Activated CD4-positive, alpha-beta T cell treated with anti-CD3 and anti-CD28 coated beads, Interleukin-2, amount 10 ng/mL, durations not matched to agents 7 days and 5 days (primary cell): ENCODE results near the gene EVX1. TPM values are rescaled to one million over a fixed set of nuclear protein-coding genes. Genes with fewer than 3 reads are reported as not detected.

Experiments used
- CTCF ChIA-PET: fragments of 350-600 bp; sonication (Branson Sonifier 250); formaldehyde crosslinking; loops from one replicate; lab custom pipeline; 2021; ENCODE audit warnings: antibody characterized with exemption; lab: Charles Lee
- POLR2A ChIA-PET: fragments of 350-600 bp; sonication (Branson Sonifier 250); formaldehyde crosslinking; loops from one replicate; lab custom pipeline; 2021; ENCODE audit warnings: antibody characterized with exemption; lab: Charles Lee
- DNase-seq: peaks from one replicate; pipeline ENCODE4 v3.0.0-alpha.2; 2020
- H3K27ac Mint-ChIP-seq: one replicate; pipeline ENCODE4 v1.8.0; 2021; ENCODE audit warnings: mild to moderate bottlenecking, moderate library complexity, mixed read lengths
- H3K27me3 Mint-ChIP-seq: one replicate; pipeline ENCODE4 v1.8.0; 2021; ENCODE audit warnings: mixed read lengths
- H3K36me3 Mint-ChIP-seq: one replicate; pipeline ENCODE4 v1.8.0; 2021; ENCODE audit warnings: low read depth, mixed read lengths
- H3K4me1 Mint-ChIP-seq: one replicate; pipeline ENCODE4 v1.8.0; 2021; ENCODE audit warnings: mixed read lengths
- H3K4me3 Mint-ChIP-seq: one replicate; pipeline ENCODE4 v1.8.0; 2021; ENCODE audit warnings: mild to moderate bottlenecking, moderate library complexity, mixed read lengths
- H3K9me3 Mint-ChIP-seq: one replicate; pipeline ENCODE4 v1.8.0; 2021; ENCODE audit warnings: mixed read lengths
- total RNA-seq, 2 experiments: library from RNA; stranded (reverse); gene quantifications; one replicate each; pipeline ENCODE4 v1.2.3, GENCODE V29; 2021

The EVX1 gene
- total RNA-seq, 2 experiments from 2014 or later = not detected

DNA sequence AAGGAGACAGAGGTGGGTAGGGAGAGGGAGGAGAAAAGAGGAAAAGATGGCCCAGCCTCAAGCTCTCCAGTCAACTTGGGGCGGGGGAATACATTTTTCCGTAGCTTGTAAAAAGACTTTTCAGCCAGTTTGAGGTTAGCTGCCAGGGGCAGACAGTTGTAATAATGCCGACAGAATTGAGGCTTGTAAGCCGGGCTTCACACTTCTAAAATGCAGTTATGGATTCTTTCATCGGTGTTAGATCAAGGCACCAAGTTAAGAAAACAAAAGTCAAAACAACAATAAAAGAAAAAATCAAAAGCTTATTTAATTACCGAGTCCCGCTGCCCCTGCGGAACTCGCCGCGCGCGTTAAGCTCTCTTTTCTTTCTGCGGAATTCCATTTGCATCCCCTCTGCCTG, 448 bp upstream of the EVX1 start:
- POLR2A ChIA-PET = no interaction called here

DNA sequence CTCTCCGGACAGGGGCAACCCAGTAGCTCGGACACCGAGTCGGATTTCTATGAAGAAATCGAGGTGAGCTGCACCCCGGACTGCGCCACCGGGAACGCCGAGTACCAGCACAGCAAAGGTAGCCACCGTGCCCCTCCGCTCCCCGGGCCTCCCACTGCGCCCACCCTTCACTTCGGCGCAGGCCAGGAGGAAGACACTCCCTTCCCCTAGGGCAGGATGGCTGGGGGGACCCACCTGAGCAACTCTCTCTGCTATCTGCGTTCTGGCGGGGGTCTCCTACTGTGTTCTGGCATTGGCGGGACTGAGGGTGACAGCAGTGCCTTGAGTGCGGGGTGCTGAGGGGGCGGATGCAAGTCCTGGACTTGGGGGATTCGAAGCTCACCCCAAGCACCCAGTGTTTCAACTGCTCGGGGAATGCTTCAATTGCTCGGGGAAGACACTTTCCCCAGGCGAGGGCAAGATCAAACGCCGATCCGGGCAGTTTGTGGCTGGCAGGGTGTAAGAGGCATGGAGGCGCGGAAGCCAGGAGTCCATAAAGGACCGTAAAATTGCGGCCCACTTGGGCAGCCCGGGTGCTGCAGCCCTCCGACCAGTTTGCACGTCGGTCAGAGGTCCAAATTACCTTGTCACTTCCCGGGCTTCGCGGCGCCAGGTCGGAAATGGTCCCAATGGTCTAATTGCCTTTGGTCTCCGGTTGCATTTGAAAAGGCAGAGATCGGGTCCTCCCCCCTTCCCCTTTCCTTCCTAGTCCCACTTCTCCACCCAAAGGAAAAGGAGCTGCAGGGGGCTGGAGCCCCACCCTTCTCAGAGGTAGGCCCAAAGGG, 950 bp downstream of the EVX1 start:
- H3K9me3 Mint-ChIP-seq = no peaks in the 10 kb centered on the region
- H3K36me3 Mint-ChIP-seq = peaks cover 4% of the 10 kb centered on the region
- ChIA-PET CTCF (interaction anchor here (0.6 to 1.6 kb wide), 3 partner anchors 41 to 84 kb away, joined by 3 to 6 read pairs (median 4); partner anchors contain the start of gene HOXA9), POLR2A (no interaction called here)
- peaks cover 90% of the 10 kb centered on the region for H3K27me3 Mint-ChIP-seq
- H3K27ac Mint-ChIP-seq = no peak overlapping the region
- H3K4me3 Mint-ChIP-seq = peak overlapping the region; percentile 43
- DNase-seq = no peak
- peaks cover 7% of the 10 kb centered on the region for H3K4me1 Mint-ChIP-seq

More for the DNA sequence above, 448 bp upstream of the EVX1 start:
- DNase-seq = no peak
- Mint-ChIP-seq H3K9me3 (no peaks in the 10 kb centered on the region), H3K27me3 (peaks cover 88% of the 10 kb centered on the region), H3K27ac (no peak overlapping the region), H3K4me3 (no peak overlapping the region), H3K36me3 (peaks cover 4% of the 10 kb centered on the region), H3K4me1 (peaks cover 9% of the 10 kb centered on the region)
- CTCF ChIA-PET = interaction anchor here (0.7 to 1.9 kb wide), 8 partner anchors 9 to 147 kb away, joined by 3 to 6 read pairs (median 4); partner anchors contain the start of genes HOXA13 and HOXA9

DNA sequence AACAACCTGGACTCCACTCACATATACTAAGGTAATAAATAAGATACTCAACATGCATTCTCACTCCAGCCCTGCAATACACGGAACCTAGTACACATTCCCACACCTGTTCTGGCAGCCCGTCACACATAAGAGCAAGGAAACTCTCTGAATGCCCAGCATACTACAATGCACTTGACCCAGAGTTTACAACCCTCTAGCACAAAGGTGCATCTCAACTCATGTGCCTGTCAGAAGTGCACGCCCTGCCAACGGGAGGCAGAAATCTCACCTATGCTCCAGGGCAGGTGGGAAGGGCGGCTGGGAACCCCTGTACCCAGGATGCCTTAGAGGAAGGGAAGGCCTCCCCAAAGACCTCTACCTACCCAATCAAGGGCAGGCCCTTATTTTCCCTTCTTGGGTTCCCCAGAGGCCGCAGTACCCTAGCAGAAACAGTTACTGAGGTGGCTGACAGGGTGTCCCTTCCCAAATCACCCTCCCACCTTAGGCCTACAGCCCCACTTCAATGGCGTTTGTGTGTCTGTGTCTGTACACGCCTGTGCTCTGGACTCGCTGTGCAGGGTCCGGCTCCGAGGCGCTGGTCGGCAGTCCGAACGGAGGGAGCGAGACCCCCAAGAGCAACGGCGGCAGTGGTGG, 2.0 kb downstream of the EVX1 start:
- DNase-seq = no peak
- Mint-ChIP-seq H3K36me3 (peaks cover 4% of the 10 kb centered on the region), H3K9me3 (no peaks in the 10 kb centered on the region), H3K27me3 (peaks cover 92% of the 10 kb centered on the region), H3K4me1 (peaks cover 4% of the 10 kb centered on the region), H3K27ac (peak overlapping the region; percentile 5), H3K4me3 (no peak overlapping the region)
- CTCF ChIA-PET = no interaction called here
- POLR2A ChIA-PET = no interaction called here

- ChIA-PET POLR2A (no interaction called here), CTCF (no interaction called here)
- peaks cover 92% of the 10 kb centered on the region for H3K27me3 Mint-ChIP-seq
- peaks cover 4% of the 10 kb centered on the region for H3K36me3 Mint-ChIP-seq
- DNase-seq = no peak
- H3K9me3 Mint-ChIP-seq = no peaks in the 10 kb centered on the region
- no peak overlapping the region for H3K27ac Mint-ChIP-seq
- H3K4me3 Mint-ChIP-seq = no peak overlapping the region
- H3K4me1 Mint-ChIP-seq = peaks cover 4% of the 10 kb centered on the region
Measured at GRCh38 chr7:27245124-27245797, 2.7 kb downstream of the EVX1 start.

GRCh38 chr7:27245798-27246691, 3.4 kb downstream of the EVX1 start:
- Mint-ChIP-seq H3K4me1 (peaks cover 5% of the 10 kb centered on the region), H3K4me3 (no peak overlapping the region), H3K27ac (no peak overlapping the region), H3K36me3 (peaks cover 4% of the 10 kb centered on the region), H3K27me3 (peaks cover 92% of the 10 kb centered on the region), H3K9me3 (peaks cover 1% of the 10 kb centered on the region)
- no peak for DNase-seq
- CTCF ChIA-PET = no interaction called here
- POLR2A ChIA-PET = no interaction called here

DNA sequence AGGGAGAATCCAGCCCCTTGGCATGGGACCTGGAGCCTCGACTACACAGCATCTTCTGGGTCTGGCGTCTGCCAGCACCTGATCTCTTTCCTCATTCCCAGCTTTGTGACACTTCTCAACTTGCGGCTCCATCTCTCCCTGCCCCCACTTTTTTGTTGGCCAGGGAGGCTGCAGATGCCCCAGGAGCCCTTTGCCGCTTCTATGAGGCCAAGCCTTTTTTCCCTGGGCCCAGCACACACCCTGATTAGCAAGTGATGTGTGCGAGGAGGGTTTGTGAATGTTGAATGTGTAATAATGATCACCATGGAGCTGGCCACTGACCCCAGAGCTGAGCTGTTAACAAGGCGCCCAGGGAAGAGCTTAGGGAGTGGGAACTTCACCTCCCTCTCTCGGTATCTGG, 4.4 kb downstream of the EVX1 start:
- H3K27me3 Mint-ChIP-seq = peaks cover 88% of the 10 kb centered on the region
- ChIA-PET CTCF (no interaction called here), POLR2A (no interaction called here)
- H3K4me3 Mint-ChIP-seq = no peak overlapping the region
- H3K9me3 Mint-ChIP-seq = peaks cover 2% of the 10 kb centered on the region
- H3K27ac Mint-ChIP-seq = no peak overlapping the region
- peaks cover 6% of the 10 kb centered on the region for H3K4me1 Mint-ChIP-seq
- no peak for DNase-seq
- H3K36me3 Mint-ChIP-seq = peaks cover 4% of the 10 kb centered on the region

DNA sequence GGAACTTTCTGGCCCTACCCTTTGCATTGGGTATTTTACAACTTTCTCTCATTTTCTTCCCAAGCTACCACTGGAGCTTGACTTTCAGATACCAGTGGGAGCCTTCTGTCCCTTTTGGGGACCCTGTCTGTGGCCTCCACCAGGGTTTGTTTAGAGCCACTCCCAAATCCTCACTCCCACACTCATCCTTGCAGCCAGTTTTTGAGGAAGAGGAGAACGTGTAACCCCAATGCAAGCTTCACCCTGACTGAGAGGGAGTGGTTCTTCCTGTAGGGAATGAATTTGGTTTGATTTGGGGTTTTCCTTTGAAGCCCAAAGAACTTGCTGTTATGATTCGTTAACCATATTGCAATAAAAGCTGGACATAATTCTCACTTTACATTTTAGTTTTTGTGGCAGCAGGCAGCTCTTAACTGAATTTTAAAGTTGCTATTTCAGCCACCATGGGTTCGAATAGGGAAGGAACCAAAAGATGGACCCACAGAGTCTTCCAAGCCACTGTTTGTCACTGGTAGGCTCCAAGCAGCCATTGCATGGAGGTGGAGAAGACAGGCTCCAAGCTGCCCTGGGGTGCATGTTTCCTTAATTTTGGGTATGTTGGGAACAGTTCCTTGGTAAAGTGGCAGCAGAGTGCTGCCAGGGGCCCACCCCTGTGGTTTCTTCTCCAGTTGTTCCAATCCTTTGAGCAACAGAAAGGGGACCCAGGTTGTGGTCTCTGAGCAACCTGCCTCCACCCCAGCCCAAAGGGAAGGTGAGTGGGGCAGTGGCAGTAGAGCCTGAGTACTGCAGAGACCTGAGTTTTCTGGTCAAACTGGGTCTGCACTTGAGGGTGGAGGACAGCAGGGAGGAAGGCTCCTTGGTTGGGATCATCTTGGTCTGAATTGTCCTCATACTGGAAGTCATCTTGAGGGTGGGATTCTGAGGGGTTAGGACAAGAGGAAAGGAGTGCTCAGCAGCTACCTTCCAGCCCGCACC, 5.1 kb downstream of the EVX1 start:
- ChIA-PET POLR2A (no interaction called here), CTCF (no interaction called here)
- peaks cover 2% of the 10 kb centered on the region for H3K4me1 Mint-ChIP-seq
- H3K36me3 Mint-ChIP-seq = peaks cover 3% of the 10 kb centered on the region
- H3K9me3 Mint-ChIP-seq = peaks cover 2% of the 10 kb centered on the region
- H3K4me3 Mint-ChIP-seq = no peak overlapping the region
- peaks cover 88% of the 10 kb centered on the region for H3K27me3 Mint-ChIP-seq
- no peak for DNase-seq
- H3K27ac Mint-ChIP-seq = no peak overlapping the region

DNA sequence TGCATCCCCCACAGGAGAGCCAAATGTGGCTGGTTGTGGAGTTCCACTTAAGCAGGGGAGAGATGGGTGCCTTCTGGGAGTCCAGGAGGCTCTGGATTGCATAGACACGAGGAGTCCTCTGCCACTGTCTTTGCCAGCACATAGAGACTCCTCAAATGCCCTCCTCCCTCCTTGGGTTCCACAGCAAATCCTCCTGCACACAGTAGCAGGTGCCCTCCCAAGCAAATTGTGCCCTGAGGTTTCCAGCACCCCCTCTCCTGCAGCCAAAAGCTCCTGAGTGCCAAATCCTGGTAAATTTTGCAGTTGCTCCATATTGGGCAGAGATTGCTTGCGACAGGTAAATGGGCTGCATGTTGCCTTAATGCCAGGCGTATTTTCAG, 5.8 kb downstream of the EVX1 start:
- H3K36me3 Mint-ChIP-seq = peaks cover 3% of the 10 kb centered on the region
- DNase-seq = no peak
- H3K27ac Mint-ChIP-seq = no peak overlapping the region
- POLR2A ChIA-PET = no interaction called here
- H3K4me1 Mint-ChIP-seq = peaks cover 2% of the 10 kb centered on the region
- H3K27me3 Mint-ChIP-seq = peaks cover 91% of the 10 kb centered on the region
- H3K9me3 Mint-ChIP-seq = peaks cover 2% of the 10 kb centered on the region
- CTCF ChIA-PET = no interaction called here
- no peak overlapping the region for H3K4me3 Mint-ChIP-seq

DNA sequence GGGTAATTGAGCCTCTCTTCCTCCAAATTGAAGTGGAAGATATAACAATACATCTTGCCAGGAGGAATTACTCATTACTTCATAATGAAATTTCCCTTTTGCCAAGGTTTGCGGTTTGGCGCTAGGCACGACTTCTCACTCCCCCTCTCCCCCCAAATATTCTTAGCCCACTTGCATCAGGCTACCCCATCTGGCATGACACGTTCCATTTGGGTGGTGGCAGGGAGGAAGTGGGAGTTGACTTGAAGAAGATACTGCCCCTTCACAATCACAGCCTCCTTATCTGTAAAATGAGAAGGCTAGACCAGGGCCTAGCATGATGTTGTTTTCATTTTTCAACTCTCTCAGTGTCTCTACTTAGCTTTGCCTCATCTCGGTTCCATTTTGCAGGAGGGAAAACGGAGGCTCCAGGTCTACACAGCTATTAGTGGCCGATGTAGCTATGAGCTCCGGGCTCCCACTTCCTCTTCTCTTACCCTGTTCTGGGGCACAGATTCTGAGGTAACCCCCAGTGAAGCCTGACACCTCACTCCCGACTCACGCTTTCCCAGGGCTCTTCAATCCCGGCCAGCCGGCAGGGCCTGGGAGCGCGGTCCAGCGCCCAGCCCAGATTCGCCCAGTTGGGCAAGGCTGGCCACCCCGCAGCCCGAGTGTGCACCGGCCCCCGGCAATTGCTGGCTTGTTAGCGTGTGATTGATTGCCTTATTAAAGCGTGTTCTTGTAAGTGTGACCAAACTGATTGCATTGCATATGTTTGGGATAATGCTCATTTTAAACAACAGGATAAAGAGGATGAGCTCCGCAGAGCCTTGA, 6.5 kb downstream of the EVX1 start:
- no peak for DNase-seq
- H3K27me3 Mint-ChIP-seq = peaks cover 91% of the 10 kb centered on the region
- no peak overlapping the region for H3K4me3 Mint-ChIP-seq
- H3K9me3 Mint-ChIP-seq = peaks cover 2% of the 10 kb centered on the region
- POLR2A ChIA-PET = no interaction called here
- no peak overlapping the region for H3K27ac Mint-ChIP-seq
- CTCF ChIA-PET = no interaction called here
- H3K4me1 Mint-ChIP-seq = peaks cover 2% of the 10 kb centered on the region
- peaks cover 3% of the 10 kb centered on the region for H3K36me3 Mint-ChIP-seq

GRCh38 chr7:27249724-27250556, 7.3 kb downstream of the EVX1 start:
- Mint-ChIP-seq H3K27ac (no peak overlapping the region), H3K36me3 (no peaks in the 10 kb centered on the region), H3K4me3 (no peak overlapping the region), H3K27me3 (peaks cover 88% of the 10 kb centered on the region), H3K4me1 (peaks cover 2% of the 10 kb centered on the region), H3K9me3 (peaks cover 2% of the 10 kb centered on the region)
- ChIA-PET CTCF (no interaction called here), POLR2A (interaction anchor here (0.6 kb wide), 1 partner anchor 101 kb away, joined by 3 read pairs; no protein-coding TSS in a partner anchor)
- no peak for DNase-seq
